OCI-LY3 (cell line): ENCODE measurements around the gene LMNA.

Experiments used
- EZH2phosphoT487 ChIP-seq: fragments of 200-600 bp; shearing (Covaris generic); IDR thresholded peaks from 2 replicates; pipeline ENCODE4 v1.6.1; 2018; ENCODE audit warnings: antibody characterized with exemption, mixed run types, low read depth
- TF ChIP-seq, protein P1 (sequence below): fragments of 200-600, 300-600 bp; sonication (generic); IDR thresholded peaks from 2 replicates; pipeline ENCODE4 v1.5.1; 2014; ENCODE audit warnings: antibody characterized with exemption, low read length, low read depth

- TF ChIP-seq, protein P1, sequence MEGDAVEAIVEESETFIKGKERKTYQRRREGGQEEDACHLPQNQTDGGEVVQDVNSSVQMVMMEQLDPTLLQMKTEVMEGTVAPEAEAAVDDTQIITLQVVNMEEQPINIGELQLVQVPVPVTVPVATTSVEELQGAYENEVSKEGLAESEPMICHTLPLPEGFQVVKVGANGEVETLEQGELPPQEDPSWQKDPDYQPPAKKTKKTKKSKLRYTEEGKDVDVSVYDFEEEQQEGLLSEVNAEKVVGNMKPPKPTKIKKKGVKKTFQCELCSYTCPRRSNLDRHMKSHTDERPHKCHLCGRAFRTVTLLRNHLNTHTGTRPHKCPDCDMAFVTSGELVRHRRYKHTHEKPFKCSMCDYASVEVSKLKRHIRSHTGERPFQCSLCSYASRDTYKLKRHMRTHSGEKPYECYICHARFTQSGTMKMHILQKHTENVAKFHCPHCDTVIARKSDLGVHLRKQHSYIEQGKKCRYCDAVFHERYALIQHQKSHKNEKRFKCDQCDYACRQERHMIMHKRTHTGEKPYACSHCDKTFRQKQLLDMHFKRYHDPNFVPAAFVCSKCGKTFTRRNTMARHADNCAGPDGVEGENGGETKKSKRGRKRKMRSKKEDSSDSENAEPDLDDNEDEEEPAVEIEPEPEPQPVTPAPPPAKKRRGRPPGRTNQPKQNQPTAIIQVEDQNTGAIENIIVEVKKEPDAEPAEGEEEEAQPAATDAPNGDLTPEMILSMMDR = no peak
- no peak for TF ChIP-seq EZH2phosphoT487
Measured at GRCh38 chr1:156128654-156129597, 14.4 kb downstream of the LMNA start.
